Hepatocyte (in vitro differentiated cells): ENCODE results near the gene MAN2A1. TPM values are rescaled to one million over a fixed set of nuclear protein-coding genes. Genes with fewer than 3 reads are reported as not detected.

Experiments
- DNase-seq: peaks from one replicate; pipeline ENCODE4 v3.0.0-alpha.2; 2016; ENCODE audit warnings: low spot score
- H2AFZ ChIP-seq: fragments of 200-600 bp; sonication (generic); 2 replicates; pipeline ENCODE4 v1.6.0; 2016; ENCODE audit warnings: antibody characterized with exemption, mild to moderate bottlenecking
- H3K27ac ChIP-seq: fragments of 200-600 bp; sonication (generic); 2 replicates; pipeline ENCODE4 v1.5.1; 2016; ENCODE audit warnings: mild to moderate bottlenecking
- H3K27me3 ChIP-seq: fragments of 200-600 bp; sonication (generic); 2 replicates; pipeline ENCODE4 v1.6.1; 2016
- H3K36me3 ChIP-seq: fragments of 200-600 bp; sonication (generic); replicated peaks from 2 replicates; pipeline ENCODE4 v1.5.1; 2016; ENCODE audit warnings: low read depth; ENCODE audit not compliant: insufficient read depth
- H3K4me1 ChIP-seq: fragments of 200-600 bp; sonication (generic); 2 replicates; pipeline ENCODE4 v1.5.1; 2016; ENCODE audit warnings: mild to moderate bottlenecking, moderate library complexity; ENCODE audit not compliant: insufficient read depth
- H3K4me2 ChIP-seq: fragments of 200-600 bp; sonication (generic); 2 replicates; pipeline ENCODE4 v1.6.0; 2016
- H3K4me3 ChIP-seq: fragments of 200-600 bp; sonication (generic); 2 replicates; pipeline ENCODE4 v1.5.1; 2016; ENCODE audit warnings: mild to moderate bottlenecking
- H3K79me2 ChIP-seq: fragments of 200-600 bp; sonication (generic); 2 replicates; pipeline ENCODE4 v1.6.0; 2017; ENCODE audit warnings: mild to moderate bottlenecking
- H3K9me2 ChIP-seq: fragments of 200-600 bp; sonication (generic); replicated peaks from 2 replicates; pipeline ENCODE4 v1.6.0; 2017; ENCODE audit warnings: mild to moderate bottlenecking; ENCODE audit not compliant: insufficient read depth
- H3K9me3 ChIP-seq: fragments of 200-600 bp; sonication (generic); 2 replicates; pipeline ENCODE4 v1.5.1; 2016; ENCODE audit warnings: low read depth, mild to moderate bottlenecking
- H4K20me1 ChIP-seq: fragments of 200-600 bp; sonication (generic); 2 replicates; pipeline ENCODE4 v1.6.0; 2016; ENCODE audit warnings: mild to moderate bottlenecking; ENCODE audit not compliant: insufficient read depth, poor library complexity, severe bottlenecking
- CTCF ChIP-seq: fragments of 200-600 bp; sonication (generic); IDR thresholded peaks from 2 replicates; pipeline ENCODE4 v1.5.1; 2016; ENCODE audit warnings: antibody characterized with exemption, mild to moderate bottlenecking; ENCODE audit not compliant: poor library complexity
- EZH2 ChIP-seq: fragments of 200-600 bp; sonication (generic); IDR thresholded peaks from 2 replicates; pipeline ENCODE4 v1.6.1; 2016; ENCODE audit warnings: antibody characterized with exemption, mild to moderate bottlenecking, borderline replicate concordance
- EZH2phosphoT487 ChIP-seq: fragments of 200-600 bp; sonication (generic); IDR thresholded peaks from one replicate; pipeline ENCODE4 v1.6.1; 2018; ENCODE audit warnings: antibody characterized with exemption, mild to moderate bottlenecking, low read depth, moderate library complexity; ENCODE audit not compliant: unreplicated experiment, severe bottlenecking
- WGBS: methylation state at CpG from one replicate; pipeline ENCODE4 v1.1.6; 2016; ENCODE audit warnings: low lambda C conversion rate; ENCODE audit errors: missing lambda C conversion rate; 5-methylcytosine and 5-hydroxymethylcytosine counted together
- polyA plus RNA-seq: library from polyadenylated mRNA; unstranded; fragments of >200 nt; fragmentation: Nextera tagmentation; extraction: Ambion mirVana; gene quantifications from 2 replicates; pipeline ENCODE4 v1.2.1, GENCODE V29; 2016
- total RNA-seq: library from RNA; depleted of rRNA; stranded (reverse); fragments of >200 nt; gene quantifications from 2 replicates; pipeline ENCODE4 v1.2.3, GENCODE V29; 2014

The MAN2A1 gene
- total and polyA plus RNA-seq, 2 experiments from 2014 or later: 31.5 to 150 TPM

- H4K20me1 ChIP-seq: no peaks in the 10 kb centered on the region
- TF ChIP-seq EZH2phosphoT487 (no peak), CTCF (no peak), EZH2 (no peak)
- no peaks in the 10 kb centered on the region for H3K9me3 ChIP-seq
- no peak overlapping the region for H3K4me2 ChIP-seq
- H3K4me3 ChIP-seq: no peak overlapping the region
- DNase-seq: no peak
- 89% methylated on average over 4 of the region's 4 CpGs for WGBS
- H3K9me2 ChIP-seq: no peaks in the 10 kb centered on the region
- H3K79me2 ChIP-seq: peaks cover 67% of the 10 kb centered on the region
- H3K27ac ChIP-seq: no peak overlapping the region
- no peaks in the 10 kb centered on the region for H3K4me1 ChIP-seq
- H3K27me3 ChIP-seq: no peaks in the 10 kb centered on the region
- H2AFZ ChIP-seq: no peak overlapping the region
- H3K36me3 ChIP-seq: peaks cover 4% of the 10 kb centered on the region
These were observed 28.9 kb downstream of the MAN2A1 start for GRCh38 chr5:109718632-109719031.

- H3K27me3 ChIP-seq: no peaks in the 10 kb centered on the region
- no peaks in the 10 kb centered on the region for H4K20me1 ChIP-seq
- TF ChIP-seq CTCF: no peak
- no peak for TF ChIP-seq EZH2
- no peak for TF ChIP-seq EZH2phosphoT487
- H3K4me2 ChIP-seq: no peak overlapping the region
- H3K9me3 ChIP-seq: no peaks in the 10 kb centered on the region
- no peaks in the 10 kb centered on the region for H3K9me2 ChIP-seq
- H3K4me1 ChIP-seq: peaks cover 7% of the 10 kb centered on the region
- DNase-seq: no peak
- H3K79me2 ChIP-seq: peaks cover 59% of the 10 kb centered on the region
- no peak overlapping the region for H2AFZ ChIP-seq
- no peak overlapping the region for H3K4me3 ChIP-seq
- H3K27ac ChIP-seq: no peak overlapping the region
- peaks cover 4% of the 10 kb centered on the region for H3K36me3 ChIP-seq
These were observed 30.3 kb downstream of the MAN2A1 start for GRCh38 chr5:109719978-109720377.

- Histone ChIP-seq H2AFZ (no peak overlapping the region), H3K79me2 (peaks cover 50% of the 10 kb centered on the region), H3K9me3 (no peaks in the 10 kb centered on the region), H3K27ac (no peak overlapping the region), H3K27me3 (no peaks in the 10 kb centered on the region), H3K4me3 (no peak overlapping the region), H4K20me1 (no peaks in the 10 kb centered on the region), H3K36me3 (no peaks in the 10 kb centered on the region), H3K4me2 (no peak overlapping the region), H3K9me2 (no peaks in the 10 kb centered on the region), H3K4me1 (peaks cover 9% of the 10 kb centered on the region)
- TF ChIP-seq CTCF (no peak), EZH2phosphoT487 (no peak), EZH2 (no peak)
- WGBS: 100% methylated on average over 1 of the region's 1 CpG
- DNase-seq: no peak
These were observed 32.0 kb downstream of the MAN2A1 start for GRCh38 chr5:109721741-109722140.

GRCh38 chr5:109723606-109724005 is 33.9 kb downstream of the MAN2A1 start:
- Histone ChIP-seq H3K4me3 (no peak overlapping the region), H3K79me2 (peaks cover 46% of the 10 kb centered on the region), H3K9me3 (no peaks in the 10 kb centered on the region), H4K20me1 (no peaks in the 10 kb centered on the region), H2AFZ (no peak overlapping the region), H3K4me2 (no peak overlapping the region), H3K27ac (no peak overlapping the region), H3K36me3 (no peaks in the 10 kb centered on the region), H3K4me1 (peaks cover 9% of the 10 kb centered on the region), H3K9me2 (no peaks in the 10 kb centered on the region), H3K27me3 (no peaks in the 10 kb centered on the region)
- DNase-seq: no peak
- TF ChIP-seq CTCF (no peak), EZH2 (no peak), EZH2phosphoT487 (no peak)
